Panc1 (cell line): ENCODE measurements around the gene ATRNL1.

Source experiments
- CTCF ChIP-seq: fragments of 450-650 bp; IDR thresholded peaks from 2 replicates; pipeline ENCODE4 v1.5.1; 2017; ENCODE audit warnings: mild to moderate bottlenecking
- REST ChIP-seq, 2 experiments: IDR thresholded peaks; 2 replicates each; pipeline ENCODE4 v1.6.1; 2011 to 2012; ENCODE audit warnings: low read depth in 2 of 2, control low read depth in 1 of 2, low read length in 1 of 2, mild to moderate bottlenecking in 1 of 2, moderate library complexity in 1 of 2; ENCODE audit not compliant: insufficient read depth in 1 of 2

GRCh38 chr10:115580239-115580638 is 487.1 kb downstream of the ATRNL1 start:
- no peak for TF ChIP-seq CTCF
- no peak for TF ChIP-seq REST (IDR thresholded peaks at IDR 0.05; ENCODE audit: insufficient read depth in 1 of 2, low read depth in 2 of 2, low read length in 1 of 2)
